Hematopoietic multipotent progenitor cell treated with erythropoietin and hydrocortisone succinate and interleukin-3 and kit ligand, for 4 days (in vitro differentiated cells): ENCODE measurements around the gene EPB42.
"Not testable (repeated sequence)": the region's sequence is repeated elsewhere in the genome, so short reads cannot be mapped to it uniquely, and the experiment has no call there.

ENCODE experiments used
- DNase-seq: peaks from one replicate; pipeline ENCODE4 v3.0.0-alpha.2; 2015

Gene EPB42

DNA sequence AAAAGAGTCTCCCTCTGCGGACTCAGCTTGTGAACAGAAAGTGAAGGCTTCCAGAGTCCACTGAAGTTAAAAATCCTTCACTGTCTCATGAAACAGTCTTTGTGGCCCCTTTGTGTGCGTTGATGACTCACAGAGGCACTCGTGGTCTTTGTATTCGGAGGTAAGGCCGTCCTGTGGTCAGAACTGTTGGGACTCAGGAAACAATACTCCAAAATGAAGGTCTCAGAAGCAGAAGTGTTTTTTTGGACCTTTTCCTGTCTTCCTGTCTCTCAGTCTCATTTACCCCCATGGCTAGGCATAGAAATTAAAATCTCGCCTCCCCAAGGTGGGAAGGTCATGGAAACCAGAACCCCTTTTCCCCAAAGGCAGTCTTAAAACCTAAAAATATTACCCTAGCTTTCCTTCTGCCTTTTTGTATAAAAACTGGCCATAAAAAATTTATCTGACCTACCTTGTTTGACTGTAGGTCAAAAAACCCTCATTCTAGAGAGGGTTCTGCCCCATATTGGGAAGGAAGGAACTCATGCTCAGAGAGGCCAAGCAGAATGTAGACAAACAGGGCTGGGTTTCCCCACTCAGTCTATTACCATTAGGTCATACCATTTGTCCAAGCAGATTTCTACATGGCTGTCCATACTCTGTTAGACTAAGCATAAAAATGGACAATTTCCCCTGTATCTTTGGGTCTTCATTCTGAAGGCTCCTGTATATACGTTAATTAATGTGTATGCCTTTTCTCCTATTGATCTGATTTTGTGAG is 19.1 kb upstream of the EPB42 start:
- peak; percentile 84 for DNase-seq

GRCh38 chr15:43238671-43239131 is 17.9 kb upstream of the EPB42 start:
- DNase-seq: peak; percentile 33

GRCh38 chr15:43237842-43238470 is 17.1 kb upstream of the EPB42 start:
- DNase-seq: no peak

GRCh38 chr15:43235536-43235935 is 14.7 kb upstream of the EPB42 start:
- no peak for DNase-seq

DNA sequence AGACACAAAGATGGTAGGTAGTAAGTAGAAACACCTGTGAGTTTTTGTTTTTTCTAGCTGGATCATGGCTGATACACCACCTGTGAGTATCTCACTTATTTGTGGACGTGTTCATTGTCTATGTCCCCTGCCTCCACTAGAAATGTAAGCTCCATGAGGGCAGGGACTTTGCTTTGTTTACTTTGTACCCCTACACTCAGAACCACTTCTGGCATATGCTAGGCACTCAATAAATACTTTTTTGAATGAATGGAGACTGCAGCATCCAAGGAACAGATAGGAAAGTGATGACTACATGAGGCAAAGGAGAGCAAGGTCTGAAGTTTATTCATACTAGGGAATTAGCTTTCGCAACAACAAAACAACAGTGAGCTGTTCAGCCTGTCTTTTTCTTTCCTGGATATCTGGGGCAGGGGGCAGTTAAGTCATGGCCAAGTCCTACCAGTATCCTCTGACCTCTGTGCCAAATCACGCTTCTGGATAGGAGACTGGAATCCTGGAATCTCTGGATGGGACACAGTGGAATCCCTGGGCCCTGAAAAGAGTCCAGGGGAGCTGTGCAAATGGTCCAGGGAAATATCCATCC is 11.6 kb upstream of the EPB42 start:
- no peak for DNase-seq

GRCh38 chr15:43230640-43231115 is 9.9 kb upstream of the EPB42 start:
- DNase-seq: peak; percentile 63

GRCh38 chr15:43229977-43230376 is 9.2 kb upstream of the EPB42 start:
- DNase-seq: no peak

DNA sequence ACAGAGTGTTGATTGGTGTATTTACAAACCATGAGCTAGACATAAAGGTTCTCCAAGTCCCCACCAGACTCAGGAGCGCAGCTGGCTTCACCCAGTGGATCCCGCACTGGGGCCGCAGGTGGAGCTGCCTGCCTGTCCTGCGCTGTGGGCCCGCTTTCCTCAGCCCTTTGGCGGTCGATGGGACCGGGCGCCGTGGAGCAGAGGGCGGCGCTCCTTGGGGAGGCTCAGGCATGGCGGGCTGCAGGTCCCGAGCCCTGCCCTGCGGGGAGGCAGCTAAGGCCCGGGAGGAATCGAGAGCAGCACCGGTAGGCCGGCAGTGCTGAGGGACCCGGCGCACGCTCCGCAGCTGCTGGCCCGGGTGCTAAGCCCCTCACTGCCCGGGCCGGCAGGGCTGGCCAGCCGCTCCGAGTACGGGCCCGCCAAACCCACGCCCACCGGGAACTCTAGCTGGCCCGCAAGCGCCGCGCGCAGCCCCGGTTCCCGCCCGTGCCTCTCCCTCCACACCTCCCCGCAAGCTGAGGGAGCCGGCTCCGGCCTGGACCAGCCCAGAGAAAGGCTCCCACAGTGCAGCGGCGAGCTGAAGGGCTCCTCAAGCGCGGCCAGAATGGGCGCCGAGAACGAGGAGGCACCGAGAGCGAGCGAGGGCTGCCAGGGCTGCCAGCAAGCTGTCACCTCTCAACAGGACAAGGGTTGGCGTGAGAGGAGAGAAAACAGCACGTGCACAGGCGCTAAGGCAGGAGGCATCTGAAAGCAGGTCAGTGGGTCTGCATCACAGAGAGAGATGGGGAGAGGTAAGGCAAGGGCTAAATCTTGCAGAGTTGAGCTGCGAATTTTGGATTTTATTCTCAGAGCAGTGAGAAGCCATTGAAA is 5.9 kb upstream of the EPB42 start:
- no peak for DNase-seq

- DNase-seq: not testable (repeated sequence)
These were observed 5.1 kb upstream of the EPB42 start for GRCh38 chr15:43225950-43226255.

- DNase-seq: peak; percentile 94
These were observed 4.6 kb upstream of the EPB42 start for GRCh38 chr15:43225201-43225949.

GRCh38 chr15:43221422-43221821 is 604 bp upstream of the EPB42 start:
- no peak for DNase-seq

DNA sequence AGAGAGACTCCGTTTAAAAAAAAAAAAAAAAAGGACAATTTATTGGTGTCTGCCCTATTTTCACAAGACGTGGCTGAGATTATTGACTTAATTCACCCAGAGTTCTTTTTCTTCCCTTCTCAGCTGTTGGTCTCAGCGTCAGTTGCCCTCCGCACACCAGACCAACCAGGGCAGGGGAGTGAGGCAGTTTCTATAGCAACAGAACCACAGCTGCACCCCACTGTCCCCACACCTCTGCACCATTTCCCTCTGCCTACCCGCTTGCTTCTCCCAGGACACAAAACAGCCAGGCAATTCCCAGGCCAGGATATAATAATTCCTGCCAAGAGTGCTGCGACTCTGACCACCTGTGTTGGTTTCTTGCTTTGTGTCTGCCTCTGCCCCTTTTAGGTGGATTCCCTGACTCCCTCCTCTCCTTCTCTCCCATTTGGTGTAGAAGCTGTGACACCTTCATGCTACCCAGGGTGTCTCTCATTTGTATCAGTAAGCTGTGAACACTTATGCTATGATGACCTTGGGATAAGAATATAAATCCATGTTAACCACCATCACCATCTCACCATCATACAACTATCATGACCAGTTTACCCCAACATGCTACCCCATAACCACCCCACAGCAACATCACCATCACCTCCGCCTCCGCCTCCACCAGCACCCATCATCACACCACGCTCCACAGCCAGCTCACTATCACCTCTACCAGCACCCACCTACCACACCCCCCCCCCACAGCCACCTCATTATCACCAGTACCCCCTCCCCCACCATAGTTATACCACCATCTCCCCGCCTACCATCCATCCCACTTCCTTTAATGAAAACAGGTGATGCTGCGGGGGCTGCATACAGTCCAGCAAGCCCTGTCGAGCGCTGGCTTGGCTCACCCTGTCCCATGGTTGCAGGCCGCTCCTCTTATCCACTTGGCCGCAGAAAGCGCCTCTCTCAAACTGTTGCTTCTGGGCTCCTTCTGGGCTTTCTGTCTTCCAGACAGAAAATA is 589 bp downstream of the EPB42 start:
- DNase-seq: no peak

DNA sequence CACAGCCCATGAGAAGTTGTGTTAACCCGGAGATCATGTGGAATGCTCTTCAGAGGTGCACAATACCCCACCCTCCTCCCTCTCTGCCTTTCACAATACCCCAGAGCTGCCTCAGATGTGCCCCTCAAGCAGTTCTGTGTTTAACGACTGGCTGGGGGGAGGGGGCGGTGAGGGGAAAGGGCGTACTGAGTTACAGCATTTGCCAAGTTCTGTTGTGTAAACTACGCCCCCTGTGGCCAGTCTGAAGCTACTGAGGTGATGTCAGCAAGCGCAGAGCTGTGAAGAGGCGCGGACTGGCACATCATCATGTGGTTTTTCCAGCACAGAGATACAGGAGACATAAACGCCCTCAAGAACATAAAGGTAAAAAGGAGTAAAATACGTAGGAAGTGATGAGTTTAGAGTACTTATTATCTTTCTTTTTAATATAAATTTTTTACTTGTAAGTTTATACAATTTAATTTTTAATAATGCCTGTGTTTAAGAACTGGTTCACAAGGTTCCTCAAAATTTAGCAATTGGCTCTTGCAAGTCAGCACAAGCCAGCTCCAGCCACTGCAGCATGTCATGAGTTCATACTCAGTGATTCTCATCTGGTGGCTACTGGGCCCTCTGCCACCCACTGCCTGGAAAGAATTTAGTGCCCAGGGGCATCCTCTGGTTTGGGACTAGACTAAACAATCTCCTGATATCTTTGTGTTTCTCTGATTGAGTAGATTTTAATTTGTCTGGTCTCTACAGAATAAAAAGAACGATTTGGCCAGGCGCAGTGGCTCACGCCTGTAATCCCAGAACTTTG is 1.7 kb downstream of the EPB42 start:
- DNase-seq: peak; percentile 83

- no peak for DNase-seq
These were observed 4.9 kb downstream of the EPB42 start for GRCh38 chr15:43215961-43216360.

- DNase-seq: no peak
These were observed 6.1 kb downstream of the EPB42 start for GRCh38 chr15:43214592-43215295.

DNA sequence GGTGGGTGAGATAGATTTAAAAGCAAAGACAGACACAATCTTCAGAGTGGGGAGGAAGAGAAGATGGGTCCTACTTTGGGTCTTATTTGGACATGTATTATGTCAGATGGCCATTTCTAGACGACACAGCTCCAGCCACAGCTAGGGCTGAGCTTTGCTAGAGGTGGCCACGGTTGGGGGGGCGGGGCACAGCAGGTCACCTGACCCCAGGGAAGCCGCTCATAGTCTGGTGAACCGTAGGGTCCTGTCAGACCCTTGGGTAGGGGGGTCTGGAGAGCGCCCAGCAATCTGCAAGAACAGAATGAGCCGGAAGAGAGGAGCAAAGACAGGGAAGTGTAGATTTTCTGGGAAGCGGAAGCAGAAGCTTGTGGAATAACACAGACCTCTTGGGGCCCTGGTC is 6.6 kb downstream of the EPB42 start:
- no peak for DNase-seq

- DNase-seq: no peak
These were observed 7.4 kb downstream of the EPB42 start for GRCh38 chr15:43213466-43213865.

DNA sequence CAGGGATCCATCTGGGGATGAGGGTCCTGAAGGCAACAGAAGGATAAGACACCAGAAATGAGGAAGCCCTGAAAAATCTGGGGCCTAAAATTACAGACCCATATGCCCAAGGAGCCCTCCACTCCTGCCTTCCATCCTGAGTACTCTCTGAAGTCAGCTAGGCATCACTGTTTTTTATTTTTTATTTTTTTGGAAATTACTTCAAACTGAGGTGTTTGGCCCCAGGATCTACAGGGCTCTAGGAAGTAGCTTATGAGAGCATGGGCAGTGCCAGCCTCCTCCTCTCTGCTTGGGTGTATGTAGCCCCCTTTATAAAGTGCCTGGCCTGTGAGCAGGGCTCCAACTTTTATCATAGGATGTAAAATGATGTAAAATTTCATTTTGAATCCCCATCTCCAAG is 7.9 kb downstream of the EPB42 start:
- no peak for DNase-seq

DNA sequence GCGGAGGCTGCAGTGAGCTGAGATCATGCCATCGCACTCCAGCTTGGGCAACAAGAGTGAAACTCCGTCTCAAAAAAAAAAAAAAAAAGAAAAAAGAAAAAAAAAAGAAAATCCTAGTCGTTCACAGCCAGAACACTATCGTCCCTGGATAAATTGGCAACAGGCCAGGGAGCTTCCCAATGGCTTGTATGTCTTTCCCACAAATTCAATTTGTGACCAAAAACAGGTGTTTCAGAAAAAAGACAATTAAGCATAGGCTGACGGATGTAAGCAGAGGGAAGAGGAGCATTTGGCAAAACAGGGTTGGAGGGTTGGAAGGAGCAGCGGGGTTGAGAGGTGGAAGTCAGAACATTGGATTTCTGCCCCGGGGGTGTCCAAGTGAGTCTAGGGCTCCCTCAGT is 8.5 kb downstream of the EPB42 start:
- no peak for DNase-seq
